ENCODE data around the gene ALKBH5. TPM values are rescaled to one million over a fixed set of nuclear protein-coding genes. Genes with fewer than 3 reads are reported as not detected.

The ALKBH5 gene
- total and polyA plus RNA-seq, 9 of the 15 experiments (the other 6 are each of a cell fraction or from before 2014, with no cell fraction given), result 11.4 to 70.0 (median 47.4) TPM

GRCh38 chr17:18190628-18191235 lies 7.1 kb downstream of the ALKBH5 start:
- WGBS (ENCODE audit: insufficient coverage, low coverage, missing lambda C conversion rate), result 75% methylated on average over 2 of the region's 3 CpGs
- H3K79me2 ChIP-seq (ENCODE audit: control insufficient read depth, insufficient read depth, low read length), result peaks cover 91% of the 10 kb centered on the region
- in situ Hi-C loops (cut with MboI) (no loop called here), intact Hi-C loops (cut with micrococcal nuclease) (no loop called here)
- no peak for DNase-seq (ENCODE audit: extremely low read depth in 1 of 4, low spot score in 3 of 4)
- ATAC-seq, result no peak
- H3K4me1 ChIP-seq (replicated peaks in 1 of 2; ENCODE audit: control insufficient read depth in 2 of 2, insufficient read depth in 2 of 2, low read length in 2 of 2), result peaks cover 11 to 26% of the 10 kb centered on the region in 2 experiments; a peak in 4 of 5 replicates
- no peaks in the 10 kb centered on the region for H3K9me3 ChIP-seq (replicated peaks; ENCODE audit: control insufficient read depth, insufficient read depth, low read depth, low read length)
- no peak overlapping the region for H2AFZ ChIP-seq (ENCODE audit: low read depth, low read length)
- no peak for FAIRE-seq
- H3K9me1 ChIP-seq (ENCODE audit: control insufficient read depth, insufficient read depth, low read length), result no peaks in the 10 kb centered on the region
- H3K27me3 ChIP-seq (ENCODE audit: control insufficient read depth in 2 of 2, insufficient read depth in 2 of 2, low read length in 2 of 2), result no peaks in the 10 kb centered on the region
- H3K4me3 ChIP-seq, result no peak overlapping the region
- peak overlapping the region in 1 of 2 experiments; percentile 8; a peak in 1 of 4 replicates for H3K9ac ChIP-seq (ENCODE audit: insufficient read depth in 1 of 2, low read depth in 2 of 2, low read length in 2 of 2)
- no peak overlapping the region for H3K27ac ChIP-seq (ENCODE audit: extremely low read depth, low read depth, low read length)
- H3K36me3 ChIP-seq (ENCODE audit: control insufficient read depth, insufficient read depth, low read length), result peaks cover 80% of the 10 kb centered on the region; the same call in 2 of the 3 replicates
- peaks cover 38% of the 10 kb centered on the region for H4K20me1 ChIP-seq (replicated peaks; ENCODE audit: control insufficient read depth, insufficient read depth, low read length)
- BruUV-seq (replicated peaks), result no TSS peak
- ChIA-PET POLR2A (interaction anchor here (0.6 to 1.4 kb wide), 4 partner anchors 8 to 14 kb away, joined by 3 to 4 read pairs (median 4); no protein-coding TSS in a partner anchor), CTCF (ENCODE audit: low intra/inter-chr PET ratio) (no interaction called here)
- H3K4me2 ChIP-seq (ENCODE audit: insufficient read depth, low read length), result no peak overlapping the region
- TF ChIP-seq PCBP1 (IDR thresholded peaks at IDR 0.05; ENCODE audit: low read depth, low read length, poor library complexity, severe bottlenecking) (no peak), CEBPG (CRISPR knock-in tag; IDR thresholded peaks at IDR 0.05) (no peak), CEBPG (tag; conservative IDR thresholded peaks at IDR 0.05 in 1 of 2, IDR thresholded peaks at IDR 0.05 in 1 of 2) (no peak), ZC3H8 (IDR thresholded peaks at IDR 0.05) (no peak), XRCC4 (IDR thresholded peaks at IDR 0.05; ENCODE audit: extremely low read depth, insufficient read depth, insufficient read length) (no peak), RHOXF2B (CRISPR knock-in tag; conservative IDR thresholded peaks at IDR 0.05) (no peak), FOXK1 (CRISPR knock-in tag; IDR thresholded peaks at IDR 0.05; ENCODE audit: borderline replicate concordance) (no peak), ZNF407 (IDR thresholded peaks at IDR 0.05; ENCODE audit: low read depth) (no peak), RBM14 (IDR thresholded peaks at IDR 0.05; ENCODE audit: borderline replicate concordance, insufficient read depth, low read depth, low read length) (no peak), HNRNPK (IDR thresholded peaks at IDR 0.05; ENCODE audit: low read depth, low read length, poor library complexity, severe bottlenecking) (no peak), ZNF780A (CRISPR knock-in tag; IDR thresholded peaks at IDR 0.05) (no peak), EHMT2 (IDR thresholded peaks at IDR 0.05) (no peak), ZNF740 (CRISPR knock-in tag; IDR thresholded peaks at IDR 0.05) (no peak), ZNF740 (tag; IDR thresholded peaks at IDR 0.05) (no peak)
